ENCODE results near the gene RASA3.

Gene RASA3

DNA sequence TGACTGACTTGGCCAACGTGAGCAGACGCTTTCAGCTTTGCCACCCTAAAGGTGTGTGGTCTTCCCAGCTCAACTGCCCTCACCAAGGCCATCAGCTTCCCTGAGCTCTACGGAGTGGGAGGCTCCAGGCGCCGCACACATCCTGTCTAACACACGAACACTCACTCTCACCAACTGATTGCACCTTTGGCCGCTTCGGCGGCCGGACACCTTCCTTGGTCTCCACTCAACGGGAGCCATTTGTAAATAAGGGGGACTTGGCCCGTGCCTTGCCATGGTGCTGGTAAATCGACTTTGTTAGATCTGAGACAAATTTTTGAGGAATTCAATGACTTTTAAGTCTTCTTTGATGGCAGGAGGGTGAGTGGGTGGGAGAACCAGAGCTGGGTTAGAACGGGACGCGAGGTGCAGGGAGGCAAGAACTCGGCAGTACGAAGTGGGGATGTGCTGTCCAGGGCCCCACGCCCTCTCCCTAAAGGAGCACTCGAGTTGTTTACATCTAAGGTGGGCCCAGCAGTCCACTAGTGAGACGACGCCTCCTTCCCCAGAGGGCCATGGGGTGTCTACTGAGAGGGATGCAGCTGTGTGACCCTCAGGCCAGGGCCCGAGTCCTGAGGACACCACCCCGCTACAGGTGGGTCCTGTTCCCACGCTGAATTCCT is 163.0 kb downstream of the RASA3 start:
- DNase-seq (ENCODE audit: low spot score), result no peak

DNA sequence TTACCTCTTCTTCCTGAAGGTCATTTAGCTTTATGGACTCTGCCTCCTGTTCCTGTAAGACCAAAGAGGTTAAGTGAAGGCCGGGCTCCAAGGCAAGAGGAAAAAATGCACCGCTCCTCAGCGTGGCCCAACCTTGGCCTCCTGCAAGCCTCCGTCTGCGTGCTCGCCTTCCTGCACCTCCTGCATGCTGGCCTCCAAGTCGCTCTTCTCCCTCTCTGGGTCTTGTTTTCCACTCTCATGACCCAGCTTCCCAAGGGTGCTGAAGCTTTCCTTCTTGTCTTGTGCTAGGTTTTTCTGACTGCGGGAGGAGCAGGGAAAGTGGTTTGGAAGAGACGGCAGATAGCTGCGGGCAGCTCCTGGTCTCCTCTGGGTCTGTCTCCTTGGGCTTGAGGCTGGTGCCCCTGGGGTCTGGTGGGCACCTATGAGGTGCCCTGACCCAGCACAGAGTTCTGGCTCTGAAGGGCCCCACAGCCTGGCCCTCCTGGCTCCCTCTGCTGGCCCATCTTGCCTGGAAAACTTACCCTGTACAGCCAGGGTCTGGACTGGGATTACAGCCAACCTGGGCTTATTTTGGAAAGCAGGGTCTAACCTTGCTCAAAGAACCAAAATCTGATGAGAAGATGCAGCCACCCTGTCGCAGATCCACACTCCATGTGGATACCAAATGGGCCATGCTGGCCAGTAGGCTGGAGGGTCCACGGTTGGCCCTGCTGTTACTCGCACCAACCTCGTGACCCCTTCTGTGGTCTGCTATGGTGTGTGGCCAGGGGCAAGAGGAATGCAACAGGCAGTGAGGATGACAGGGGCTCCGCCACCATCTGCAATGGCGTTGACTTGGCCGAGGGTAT is 163.7 kb downstream of the RASA3 start:
- no peak for DNase-seq (ENCODE audit: low spot score)

GRCh38 chr13:113967729-113968462 is 164.5 kb downstream of the RASA3 start:
- no peak for DNase-seq (ENCODE audit: low spot score)

DNA sequence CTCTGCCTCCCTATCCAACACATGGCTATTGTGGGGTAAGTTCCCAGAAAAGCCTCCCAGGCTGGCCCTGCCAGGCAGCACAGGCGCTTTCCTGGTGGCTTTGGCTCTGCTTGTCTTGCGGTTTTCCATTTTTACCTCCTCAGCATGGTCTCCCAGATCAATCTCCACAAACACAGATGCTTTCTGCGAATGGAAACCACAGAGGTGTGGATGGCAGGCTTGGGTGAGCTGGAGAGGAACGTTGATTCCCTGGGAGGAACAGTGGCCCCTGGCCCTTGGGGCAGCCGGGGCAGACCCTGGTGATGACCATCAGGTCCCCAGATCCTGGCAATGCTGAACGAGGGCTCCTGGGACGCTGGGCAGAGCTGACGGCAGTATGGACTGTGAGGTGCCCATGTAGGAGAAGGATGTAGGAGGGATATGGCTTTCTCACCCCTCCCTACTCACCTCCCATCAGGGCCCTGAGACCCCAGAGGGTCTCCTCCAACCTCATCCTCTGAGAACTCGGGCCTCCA is 165.2 kb downstream of the RASA3 start:
- no peak for DNase-seq (ENCODE audit: low spot score)

GRCh38 chr13:113965968-113966884 is 166.2 kb downstream of the RASA3 start:
- no peak for DNase-seq (ENCODE audit: low spot score)

- DNase-seq (ENCODE audit: low spot score), result no peak
These were observed 167.0 kb downstream of the RASA3 start for GRCh38 chr13:113965383-113965874.

DNA sequence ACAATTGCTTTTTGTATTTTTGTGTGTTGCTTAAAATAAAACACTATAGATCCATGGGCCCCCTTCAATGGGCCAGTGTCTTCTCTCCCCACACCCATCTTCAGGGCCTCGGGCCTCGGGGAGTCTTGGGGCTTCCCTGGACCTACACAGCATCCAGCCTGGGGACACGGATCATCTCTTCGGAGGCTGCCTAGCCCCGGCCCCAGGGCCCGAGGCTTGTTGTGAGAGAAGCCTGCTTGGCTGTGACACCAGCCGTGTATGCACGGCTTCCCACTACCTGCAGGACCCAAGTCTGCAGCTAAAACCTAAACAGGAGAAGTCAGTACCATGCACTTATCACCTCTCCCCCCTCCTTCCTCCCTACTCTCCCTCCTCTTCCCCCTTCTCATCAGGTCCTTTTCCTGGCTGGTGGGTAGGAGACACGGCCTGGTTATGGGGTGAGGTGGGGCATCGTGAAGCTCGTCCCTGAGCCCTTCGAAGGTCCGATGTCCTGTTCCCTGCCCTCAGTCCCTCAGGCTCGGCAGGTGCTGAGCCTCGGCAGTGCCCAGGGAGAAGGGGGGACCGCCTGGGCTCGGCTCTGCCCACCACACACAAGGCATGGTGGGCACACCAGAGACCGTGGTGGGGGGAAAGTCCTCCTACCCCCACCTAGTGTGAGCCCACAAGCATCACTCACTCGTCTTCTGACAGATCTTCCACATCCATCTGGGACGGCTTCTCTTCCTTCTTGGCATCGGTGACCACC is 168.0 kb downstream of the RASA3 start:
- DNase-seq (ENCODE audit: low spot score), result no peak

- no peak for DNase-seq (ENCODE audit: low spot score)
These were observed 169.0 kb downstream of the RASA3 start for GRCh38 chr13:113963376-113963775.

GRCh38 chr13:113962975-113963374 is 169.4 kb downstream of the RASA3 start:
- no peak for DNase-seq (ENCODE audit: low spot score)

DNA sequence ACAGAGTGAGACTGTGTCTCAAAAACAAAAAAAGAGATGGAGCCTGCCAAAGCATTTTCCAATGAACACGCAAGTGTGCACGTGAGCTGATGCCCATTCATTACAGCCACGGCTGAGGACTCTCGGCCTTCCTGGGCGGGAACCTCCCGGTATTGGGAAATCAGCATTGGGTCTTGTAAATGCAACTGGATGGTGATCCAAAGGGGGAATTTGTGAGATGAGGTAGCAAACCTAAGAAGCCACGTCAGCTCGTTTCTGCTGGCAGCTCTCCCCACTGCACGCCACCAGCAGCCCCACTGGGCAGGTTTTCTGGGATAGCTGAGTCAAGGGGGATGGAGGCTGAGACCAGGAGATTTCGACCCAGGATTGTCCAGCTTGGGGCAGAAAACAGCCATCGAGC is 170.0 kb downstream of the RASA3 start:
- no peak for DNase-seq (ENCODE audit: low spot score)

DNA sequence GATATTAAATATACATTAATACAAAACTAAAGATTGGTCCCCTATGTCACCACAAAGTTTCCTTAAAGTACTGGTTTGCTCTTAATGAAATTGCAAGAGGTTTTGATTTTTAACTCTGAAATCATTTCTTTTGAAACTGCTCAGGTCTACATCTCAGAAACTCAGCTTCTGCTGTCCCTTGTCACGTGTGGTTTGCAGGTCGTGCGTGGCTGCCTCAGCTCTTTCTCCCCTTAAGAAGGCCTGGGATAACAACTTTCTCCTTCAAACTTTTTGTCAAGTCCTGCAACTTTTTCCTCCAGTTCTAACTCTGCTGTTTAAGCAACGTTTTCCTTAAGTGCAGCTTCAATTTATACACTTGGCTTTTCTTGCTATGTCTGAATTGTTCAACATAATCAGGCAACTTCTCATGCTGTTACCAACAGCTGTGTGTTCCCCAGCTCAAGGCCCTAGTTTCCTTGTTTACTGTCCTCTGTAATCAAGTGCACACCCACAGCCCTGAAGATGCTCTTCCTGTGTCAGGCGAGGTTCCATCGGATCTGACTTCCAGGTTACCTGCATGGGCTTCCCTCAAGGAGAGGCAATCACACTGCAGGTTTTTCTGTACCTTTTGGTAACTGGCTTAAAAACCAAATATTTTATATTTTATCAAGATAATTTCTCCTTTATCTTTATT is 172.0 kb downstream of the RASA3 start:
- DNase-seq (ENCODE audit: low spot score), result no peak

- DNase-seq (ENCODE audit: low spot score), result no peak
These were observed 173.2 kb downstream of the RASA3 start for GRCh38 chr13:113959198-113959597.

DNA sequence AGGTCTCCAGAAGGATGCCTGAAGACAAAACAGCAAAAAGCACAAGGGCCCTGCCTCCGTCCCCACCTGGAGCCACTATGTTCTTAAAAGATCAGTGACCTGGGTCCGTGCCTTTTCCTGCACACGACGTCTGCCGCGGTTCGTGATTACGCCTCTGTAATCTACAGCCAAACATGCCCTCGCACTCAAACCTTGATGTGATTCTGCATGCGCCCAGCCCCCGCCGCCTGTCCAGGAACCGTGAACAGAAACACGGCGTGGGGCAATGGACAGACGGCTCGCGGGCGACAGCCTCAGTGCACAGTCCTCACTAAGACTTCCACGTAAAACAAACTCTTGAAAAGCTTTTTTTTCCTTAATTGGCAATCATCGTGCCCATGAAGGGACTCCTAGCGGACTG is 174.1 kb downstream of the RASA3 start:
- DNase-seq (ENCODE audit: low spot score), result no peak

DNA sequence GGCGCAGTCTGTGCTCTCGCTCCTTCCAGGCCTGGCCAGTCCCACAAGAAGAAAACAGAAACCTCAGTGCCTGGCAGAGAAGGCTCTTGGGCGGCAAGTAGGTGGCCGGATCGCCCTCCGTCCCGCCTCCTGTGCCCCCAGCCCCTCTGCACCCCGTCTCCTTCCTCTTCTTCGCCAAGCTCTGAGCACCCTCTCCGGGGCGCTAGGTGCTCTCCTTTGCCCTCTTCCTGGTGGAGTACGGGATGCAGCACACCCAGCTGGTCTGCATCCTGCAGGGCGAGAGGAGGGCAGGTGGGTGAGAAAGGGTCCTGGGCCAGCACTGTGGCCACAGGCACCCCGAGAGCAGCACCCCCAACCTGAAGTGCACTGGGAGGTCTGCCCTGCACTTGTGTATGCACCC is 175.9 kb downstream of the RASA3 start:
- DNase-seq (ENCODE audit: low spot score), result no peak

GRCh38 chr13:113955691-113956090 is 176.7 kb downstream of the RASA3 start:
- DNase-seq (ENCODE audit: low spot score), result no peak

- DNase-seq (ENCODE audit: low spot score), result no peak
These were observed 177.2 kb downstream of the RASA3 start for GRCh38 chr13:113955235-113955634.

- no peak for DNase-seq (ENCODE audit: low spot score)
These were observed 178.2 kb downstream of the RASA3 start for GRCh38 chr13:113954046-113954835.

DNA sequence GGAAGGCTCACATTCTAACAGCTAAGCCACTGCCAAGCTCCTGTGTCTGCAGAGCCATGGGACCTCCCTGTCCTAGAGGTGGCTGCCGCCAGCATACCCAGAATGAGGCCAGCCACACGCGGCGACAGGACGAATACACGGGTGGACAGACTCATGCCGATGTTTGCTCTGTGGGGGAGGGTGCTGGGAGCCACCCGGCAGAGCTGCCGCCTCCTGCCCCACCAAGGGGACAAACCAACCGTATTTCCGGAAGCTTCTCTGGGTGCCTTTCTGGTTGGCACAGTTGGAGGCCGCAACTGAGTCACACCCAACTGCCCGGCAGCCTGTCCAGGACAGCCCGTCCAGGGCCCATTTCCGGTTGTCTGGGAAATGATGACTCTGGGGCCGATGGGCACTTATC is 178.9 kb downstream of the RASA3 start:
- DNase-seq (ENCODE audit: low spot score), result no peak

- no peak for DNase-seq (ENCODE audit: low spot score)
These were observed 179.4 kb downstream of the RASA3 start for GRCh38 chr13:113952983-113953520.
